GM12878 (cell line): ENCODE data around the gene TCF25. TPM values are rescaled to one million over a fixed set of nuclear protein-coding genes. Genes with fewer than 3 reads are reported as not detected.

Experiments
- ATAC-seq: fragments of 200-7000 bp; cut with Tn5 transposase; 3 replicates; pipeline ENCODE4 v1.9.1; 2020; ENCODE audit warnings: mild to moderate bottlenecking, moderate library complexity
- BruUV-seq: library from RNA; stranded (reverse); fragments of 400-500 nt; replicated peaks from 2 replicates; lab custom pipeline; 2021; lab: Mats Ljungman, UMichigan
- CTCF ChIA-PET: fragments of 300-600 bp; sonication (Branson Sonifier 250); formaldehyde crosslinking; extraction: SDS; loops from one replicate; lab custom pipeline; 2021; ENCODE audit warnings: inconsistent platforms; lab: Yijun Ruan, JAX
- POLR2A ChIA-PET: fragments of 350-600 bp; formaldehyde crosslinking; extraction: SDS; loops from one replicate; lab custom pipeline; 2021; ENCODE audit warnings: inconsistent platforms; lab: Charles Lee
- RAD21 ChIA-PET: fragments of 300-600 bp; sonication (Branson Sonifier 250); formaldehyde crosslinking; loops from one replicate; lab custom pipeline; 2023; ENCODE audit warnings: antibody characterized with exemption; ENCODE audit not compliant: unreplicated experiment; lab: Charles Lee
- SMC1A ChIA-PET: fragments of 300-600 bp; sonication (Branson Sonifier 250); formaldehyde crosslinking; loops from one replicate; lab custom pipeline; 2023; ENCODE audit not compliant: unreplicated experiment, uncharacterized antibody; lab: Charles Lee
- DNase-seq: peaks from one replicate; pipeline ENCODE4 v3.0.0-alpha.2; 2011; ENCODE audit warnings: low read depth, low spot score
- FAIRE-seq: peaks from 3 replicates; lab custom pipeline; 2011; peaks lifted over from hg19 to GRCh38; lab: Jason Lieb, UNC
- H2AFZ ChIP-seq: 2 replicates; pipeline ENCODE4 v1.6.0; 2011; ENCODE audit warnings: low read depth, low read length, control low read depth; ENCODE audit not compliant: control insufficient read depth
- H3K27ac ChIP-seq: 2 replicates; pipeline ENCODE4 v1.5.1; 2011; ENCODE audit warnings: control low read depth; ENCODE audit not compliant: control insufficient read depth, insufficient read depth
- H3K27me3 ChIP-seq, 2 experiments: replicated peaks in 1 of 2; 2 replicates each; pipeline versions ENCODE4 v1.6.0 to v1.6.1; 2011; ENCODE audit warnings: low read length in 1 of 2; ENCODE audit not compliant: control insufficient read depth in 2 of 2, insufficient read depth in 2 of 2
- H3K36me3 ChIP-seq, 2 experiments: 2 replicates each; pipeline ENCODE4 v1.5.1; 2011; ENCODE audit warnings: low read length in 1 of 2; ENCODE audit not compliant: control insufficient read depth in 2 of 2, insufficient read depth in 2 of 2
- H3K4me1 ChIP-seq: 2 replicates; pipeline ENCODE4 v1.6.1; 2011; ENCODE audit warnings: mild to moderate bottlenecking, low read length, moderate library complexity, mixed read lengths; ENCODE audit not compliant: control insufficient read depth, insufficient read depth
- H3K4me2 ChIP-seq: 2 replicates; pipeline ENCODE4 v1.6.0; 2011; ENCODE audit warnings: control low read depth; ENCODE audit not compliant: control insufficient read depth, insufficient read depth
- H3K4me3 ChIP-seq: fragments of 200-600 bp; sonication (generic); 2 replicates; pipeline ENCODE4 v1.5.1; 2016
- H3K79me2 ChIP-seq: 2 replicates; pipeline ENCODE4 v1.6.0; 2011; ENCODE audit warnings: low read length; ENCODE audit not compliant: control insufficient read depth, insufficient read depth
- H3K9ac ChIP-seq: 2 replicates; pipeline ENCODE4 v1.8.0; 2011; ENCODE audit warnings: low read length, control low read depth, mixed read lengths; ENCODE audit not compliant: control insufficient read depth, insufficient read depth
- H3K9me3 ChIP-seq: replicated peaks from 3 replicates; pipeline ENCODE4 v1.5.1; 2011; ENCODE audit warnings: mild to moderate bottlenecking, low read length; ENCODE audit not compliant: control insufficient read depth, insufficient read depth
- H4K20me1 ChIP-seq: 2 replicates; pipeline ENCODE4 v1.6.0; 2011; ENCODE audit not compliant: control insufficient read depth, insufficient read depth
- ATF3 ChIP-seq: IDR thresholded peaks from 2 replicates; pipeline ENCODE4 v1.6.1; 2011; ENCODE audit warnings: low read depth, mild to moderate bottlenecking, low read length, moderate library complexity, borderline replicate concordance; ENCODE audit errors: extremely low read depth
- BHLHE40 ChIP-seq, 2 experiments: fragments of 450-650 bp in 1 of 2; IDR thresholded peaks; 2 replicates each; pipeline ENCODE4 v1.6.1; 2011 to 2017; ENCODE audit warnings: low read depth in 2 of 2, borderline replicate concordance in 1 of 2, improper control_type of control experiment in 1 of 2, low read length in 1 of 2, mild to moderate bottlenecking in 1 of 2
- EGR1 ChIP-seq, 2 experiments: IDR thresholded peaks; 1 replicate in 1 of 2; 2 replicates in 1 of 2; pipeline ENCODE4 v1.6.1; 2011 to 2012; ENCODE audit warnings: low read depth in 2 of 2, low read length in 2 of 2, borderline replicate concordance in 1 of 2, mild to moderate bottlenecking in 1 of 2, moderate library complexity in 1 of 2
- ETV6 ChIP-seq, 2 experiments: fragments of 450-650 bp in 1 of 2; IDR thresholded peaks in 1 of 2; conservative IDR thresholded peaks in 1 of 2; 2 replicates each; pipeline ENCODE4 v1.6.1; 2014; ENCODE audit warnings: antibody characterized with exemption in 1 of 2, borderline replicate concordance in 1 of 2, low read depth in 1 of 2, mild to moderate bottlenecking in 1 of 2, moderate library complexity in 1 of 2
- IKZF2 ChIP-seq, 2 experiments: fragments of 450-650 bp; IDR thresholded peaks; 2 replicates each; pipeline ENCODE4 v1.6.1; 2017; ENCODE audit warnings: mild to moderate bottlenecking in 2 of 2, moderate library complexity in 2 of 2
- IRF4 ChIP-seq: IDR thresholded peaks from 2 replicates; pipeline ENCODE4 v1.6.1; 2011; ENCODE audit warnings: low read depth, low read length
- NFIC ChIP-seq: IDR thresholded peaks from 2 replicates; pipeline ENCODE4 v1.6.1; 2012; ENCODE audit warnings: low read depth, mild to moderate bottlenecking, inconsistent platforms, low read length, moderate library complexity
- NR2C2 ChIP-seq: IDR thresholded peaks from 2 replicates; pipeline ENCODE4 v1.6.1; 2011; ENCODE audit warnings: borderline replicate concordance, low read depth; ENCODE audit not compliant: control insufficient read depth, insufficient read length
- PRDM15 ChIP-seq: fragments of 450-650 bp; formaldehyde crosslinking; IDR thresholded peaks from 2 replicates; pipeline ENCODE4 v1.4.0; 2020; ENCODE audit warnings: mild to moderate bottlenecking, moderate library complexity
- RAD21 ChIP-seq: IDR thresholded peaks from 2 replicates; pipeline ENCODE4 v1.6.1; 2011; ENCODE audit warnings: mild to moderate bottlenecking, low read depth, low read length, moderate library complexity; ENCODE audit not compliant: insufficient read depth
- RCOR1 ChIP-seq: conservative IDR thresholded peaks from 2 replicates; pipeline ENCODE4 v1.6.1; 2012; ENCODE audit warnings: low read depth, low read length, improper control_type of control experiment
- SIX5 ChIP-seq: IDR thresholded peaks from 2 replicates; pipeline ENCODE4 v1.6.1; 2011; ENCODE audit warnings: mild to moderate bottlenecking, low read depth, low read length, moderate library complexity; ENCODE audit not compliant: severe bottlenecking
- SRF ChIP-seq, 2 experiments: IDR thresholded peaks; 2 replicates each; pipeline ENCODE4 v1.6.1; 2011; ENCODE audit warnings: low read depth in 2 of 2, low read length in 2 of 2, mild to moderate bottlenecking in 1 of 2, moderate library complexity in 1 of 2
- TCF7 ChIP-seq: IDR thresholded peaks from 2 replicates; pipeline ENCODE4 v1.6.1; 2014; ENCODE audit warnings: antibody characterized with exemption, borderline replicate concordance
- ZSCAN29 ChIP-seq: fragments of 450-650 bp; IDR thresholded peaks from 2 replicates; pipeline ENCODE4 v1.6.1; 2017; ENCODE audit warnings: mild to moderate bottlenecking, moderate library complexity
- WGBS: methylation state at CpG from one replicate; pipeline ENCODE4 v1.1.6; 2016; ENCODE audit warnings: low lambda C conversion rate; ENCODE audit not compliant: insufficient replicate concordance, insufficient coverage; ENCODE audit errors: missing lambda C conversion rate; 5-methylcytosine and 5-hydroxymethylcytosine counted together
- in situ Hi-C: fragments of 300-500 bp; cut with MboI; formaldehyde crosslinking; loops from 9 replicates; pipeline ENCODE4 v1.14.3; 2018; ENCODE audit warnings: mixed read lengths
- intact Hi-C: fragments of 100-400 bp; cut with micrococcal nuclease; formaldehyde crosslinking; loops from one replicate; pipeline ENCODE4 v1.14.2; 2022; ENCODE audit not compliant: unreplicated experiment
- polyA plus RNA-seq, 11 experiments: library from polyadenylated mRNA; depleted of rRNA in 4 of 11; unstranded in 6 of 11; stranded (reverse) in 5 of 11; fragments of >200 nt; fragmentation: Nextera tagmentation in 4 of 11; fragmentation: Illumina TruSeq in 1 of 11; extraction: Ambion mirVana in 4 of 11; extraction: Trizol in 1 of 11; gene quantifications; 1 replicate in 1 of 11; 2 replicates in 10 of 11; pipeline versions ENCODE4 v1.2.1 to v1.2.3, GENCODE V29; 2011 to 2016; ENCODE audit warnings: inconsistent platforms in 2 of 11, missing spikeins in 2 of 11, low read depth in 1 of 11
- total RNA-seq, 4 experiments: library from RNA; depleted of rRNA in 3 of 4; stranded (reverse); fragments of >200 nt in 3 of 4; fragmentation: Illumina TruSeq in 1 of 4; extraction: Trizol in 1 of 4; gene quantifications; 2 replicates each; pipeline versions ENCODE4 v1.2.1 to v1.2.3, GENCODE V29; 2013 to 2021

TCF25 gene
- total and polyA plus RNA-seq, 10 of the 15 experiments (the other 5 are each of a cell fraction or from before 2014, with no cell fraction given): 8.4 to 130 (median 89.4) TPM

- in situ Hi-C loops (no loop called here), intact Hi-C loops (loop anchor here (10.0 kb wide), 1 partner anchor 214 kb away; the partner anchor contains the start of gene SPATA2L)
- FAIRE-seq (peak; percentile 38), ATAC-seq (peak; percentile 53), DNase-seq (no peak)
- Histone ChIP-seq H3K27me3 (peaks cover 6 to 13% of the 10 kb centered on the region in 2 experiments), H3K36me3 (no peaks in the 10 kb centered on the region), H3K79me2 (no peaks in the 10 kb centered on the region), H3K4me2 (peak within 1 kb of the TSS; percentile 91), H3K9ac (peak within 1 kb of the TSS; percentile 26; the same call in 1 of the 2 replicates), H4K20me1 (no peaks in the 10 kb centered on the region), H3K9me3 (no peaks in the 10 kb centered on the region), H3K4me1 (peaks cover 11% of the 10 kb centered on the region), H3K27ac (peak within 1 kb of the TSS; percentile 2), H2AFZ (peak within 1 kb of the TSS; percentile 21), H3K4me3 (peak within 1 kb of the TSS; percentile 62)
- SMC1A ChIA-PET: interaction anchor here (1.0 kb wide), 1 partner anchor 102 kb away, joined by 3 read pairs; no protein-coding TSS in a partner anchor
- BruUV-seq: no TSS peak
- WGBS: 7% methylated on average over 23 of the region's 23 CpGs
- RAD21 ChIA-PET: interaction anchor here (1.0 to 1.1 kb wide), 2 partner anchors 44 to 55 kb away, joined by 3 to 5 read pairs; no protein-coding TSS in a partner anchor
- POLR2A ChIA-PET: interaction anchor here (1.3 kb wide), 2 partner anchors 45 to 53 kb away, joined by 3 to 4 read pairs; partner anchors contain the start of gene TCF25
- CTCF ChIA-PET: interaction anchor here (0.7 to 3.1 kb wide), 6 partner anchors 9 to 1968 kb away, joined by 3 to 15 read pairs (median 4); no protein-coding TSS in a partner anchor
- TF ChIP-seq ETV6 (conservative IDR thresholded peaks at IDR 0.05 in 1 of 2, IDR thresholded peaks at IDR 0.05 in 1 of 2; ENCODE audit: borderline replicate concordance in 1 of 2, low read depth in 1 of 2): no peak
- TF ChIP-seq IKZF2 (IDR thresholded peaks at IDR 0.05): no peak
- 0 out of 2 replicates have a peak, but pooled peaks have one; percentile 9 for TF ChIP-seq RAD21
- no peak for TF ChIP-seq ZSCAN29
- no peak for TF ChIP-seq NR2C2
- no peak for TF ChIP-seq PRDM15 (CRISPR knock-in tag)
- no peak for TF ChIP-seq RCOR1
- TF ChIP-seq SRF (IDR thresholded peaks at IDR 0.05; ENCODE audit: low read depth in 2 of 2, low read length in 2 of 2): no peak
- no peak for TF ChIP-seq TCF7
- peak in 1 of 2 experiments; percentile 39; a peak in 1 of 4 replicates for TF ChIP-seq BHLHE40 (IDR thresholded peaks at IDR 0.05; ENCODE audit: borderline replicate concordance in 1 of 2, low read depth in 2 of 2, low read length in 1 of 2)
- TF ChIP-seq NFIC: no peak
- TF ChIP-seq ATF3: no peak
- TF ChIP-seq SIX5: no peak
- peak in 1 of 2 experiments; percentile 54; a peak in 1 of 3 replicates for TF ChIP-seq EGR1 (IDR thresholded peaks at IDR 0.05; ENCODE audit: borderline replicate concordance in 1 of 2, low read depth in 2 of 2, low read length in 2 of 2)
- TF ChIP-seq IRF4: no peak
Measured at GRCh38 chr16:89918453-89919347, 45.3 kb downstream of the TCF25 start, which contains the start of gene MC1R. TSS of gene MC1R (plus strand) at chr16:89918862. CDS start at chr16:89919259, 397 bp downstream.
